ENCODE measurements around the gene PGK2.
"Not testable (repeated sequence)": the region's sequence is repeated elsewhere in the genome, so short reads cannot be mapped to it uniquely, and the experiment has no call there.

The PGK2 gene

DNA sequence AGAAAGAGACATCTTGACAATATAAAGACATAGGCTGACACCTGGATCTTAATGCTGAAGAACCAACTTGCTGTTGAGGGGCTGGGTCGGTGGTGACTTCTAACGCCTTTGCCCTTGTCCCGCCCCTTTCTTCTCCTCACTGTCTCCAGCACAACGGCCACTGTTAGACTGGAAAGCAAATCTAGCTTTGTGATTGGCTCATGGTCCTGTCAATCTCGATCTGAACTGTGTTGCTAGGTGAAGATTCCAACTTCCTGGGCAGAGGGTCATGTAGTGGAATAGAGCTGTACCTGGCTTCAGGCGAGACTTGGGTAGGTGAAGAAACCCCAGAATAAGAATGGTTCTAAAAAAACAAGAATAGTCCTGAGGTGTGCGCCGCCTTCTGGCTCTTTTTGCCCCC lies at the start of gene PGK2:
PGK2 (minus strand) TSS at position 110 of the 400 bp plus-strand sequence; CDS start at position 12, 98 bp downstream.
- no peaks in the 10 kb centered on the region for H3K9me3 ChIP-seq (ENCODE audit: control insufficient read depth, insufficient read depth, low read length)
- H3K4me1 ChIP-seq (ENCODE audit: insufficient read depth, low read length): no peaks in the 10 kb centered on the region
- no peak within 1 kb of the TSS for H3K9ac ChIP-seq (ENCODE audit: low read depth, low read length)
- no peaks in the 10 kb centered on the region for H3K36me3 ChIP-seq (ENCODE audit: insufficient read depth, low read length)

DNA sequence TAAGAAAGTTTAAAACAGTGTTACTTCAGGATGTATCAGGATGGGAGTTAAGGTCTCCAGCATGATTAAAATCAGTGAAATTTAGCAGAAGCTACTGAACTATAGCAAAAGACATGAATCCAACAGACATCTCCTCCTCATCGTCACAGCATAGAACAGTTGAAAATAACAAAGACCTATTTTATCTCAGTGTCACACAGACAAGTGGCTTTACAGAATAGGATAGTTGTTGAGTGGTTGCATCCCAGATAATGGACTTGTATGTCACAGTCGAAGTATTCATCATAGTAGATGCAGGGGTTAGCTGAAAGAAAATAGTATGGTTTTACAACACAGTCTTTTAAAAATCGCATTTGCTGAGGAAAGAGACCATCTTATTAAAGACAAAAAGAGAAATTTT lies 48.1 kb upstream of the PGK2 start:
- Histone ChIP-seq H3K4me1 (ENCODE audit: insufficient read depth, low read length) (peaks cover 12% of the 10 kb centered on the region; the same call in 1 of the 2 replicates), H3K9me3 (ENCODE audit: control insufficient read depth, insufficient read depth, low read length) (no peaks in the 10 kb centered on the region), H3K9ac (ENCODE audit: low read depth, low read length) (no peak overlapping the region), H3K36me3 (ENCODE audit: insufficient read depth, low read length) (no peaks in the 10 kb centered on the region)

DNA sequence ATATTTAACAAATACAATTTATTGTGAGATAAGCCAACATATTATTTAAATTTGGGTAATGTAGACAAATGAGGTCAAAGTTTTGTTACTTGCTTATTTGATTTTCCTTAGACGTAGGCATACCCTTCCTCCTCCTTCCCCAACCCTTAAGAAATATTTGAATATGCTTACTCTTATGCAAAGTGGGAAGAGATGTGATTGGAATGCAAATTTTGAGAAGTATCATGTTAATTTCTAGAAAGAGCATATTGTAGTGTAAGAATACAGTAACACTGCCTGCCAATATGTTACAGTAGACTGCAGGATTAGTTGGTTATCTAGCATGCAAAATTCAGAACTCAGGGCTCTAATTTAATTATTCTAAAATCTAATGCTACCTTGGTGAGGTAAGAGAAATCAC lies 46.3 kb upstream of the PGK2 start:
- Histone ChIP-seq H3K4me1 (ENCODE audit: insufficient read depth, low read length) (peaks cover 12% of the 10 kb centered on the region; the same call in 1 of the 2 replicates), H3K9ac (ENCODE audit: low read depth, low read length) (no peak overlapping the region), H3K36me3 (ENCODE audit: insufficient read depth, low read length) (no peaks in the 10 kb centered on the region), H3K9me3 (ENCODE audit: control insufficient read depth, insufficient read depth, low read length) (no peaks in the 10 kb centered on the region)

DNA sequence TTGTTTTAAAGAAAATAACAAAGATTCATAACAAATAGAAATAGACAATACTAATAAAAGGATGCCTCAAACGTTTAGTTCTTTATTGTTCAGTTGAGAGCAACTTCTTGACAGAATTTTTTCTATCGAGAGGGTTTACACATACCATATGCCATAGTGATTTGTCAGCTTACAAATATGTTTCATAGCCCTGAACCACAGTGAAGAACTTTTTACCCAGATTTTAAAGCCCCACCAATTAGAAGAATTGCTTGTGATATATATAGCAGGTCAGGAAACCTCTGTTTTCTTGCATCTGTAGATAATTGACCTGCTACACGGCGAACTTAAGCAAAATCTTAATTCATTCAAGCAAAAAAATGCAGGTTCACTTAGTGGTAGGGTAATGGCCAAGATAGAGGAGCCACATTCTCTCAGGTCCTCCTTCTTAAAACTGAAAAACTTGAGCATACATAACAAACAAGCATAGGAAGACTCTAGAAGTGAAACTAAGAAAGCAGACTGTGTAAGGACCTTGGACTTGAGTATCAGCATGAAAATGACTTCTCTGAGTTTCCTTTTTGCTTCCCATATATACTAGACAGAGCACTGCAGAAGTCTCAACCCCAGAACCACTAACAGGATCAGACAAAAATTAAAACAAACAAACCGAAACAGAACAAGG lies 39.8 kb upstream of the PGK2 start:
- Histone ChIP-seq H3K36me3 (ENCODE audit: insufficient read depth, low read length) (no peaks in the 10 kb centered on the region), H3K4me1 (ENCODE audit: insufficient read depth, low read length) (no peaks in the 10 kb centered on the region), H3K9me3 (ENCODE audit: control insufficient read depth, insufficient read depth, low read length) (no peaks in the 10 kb centered on the region), H3K9ac (ENCODE audit: low read depth, low read length) (no peak overlapping the region)

DNA sequence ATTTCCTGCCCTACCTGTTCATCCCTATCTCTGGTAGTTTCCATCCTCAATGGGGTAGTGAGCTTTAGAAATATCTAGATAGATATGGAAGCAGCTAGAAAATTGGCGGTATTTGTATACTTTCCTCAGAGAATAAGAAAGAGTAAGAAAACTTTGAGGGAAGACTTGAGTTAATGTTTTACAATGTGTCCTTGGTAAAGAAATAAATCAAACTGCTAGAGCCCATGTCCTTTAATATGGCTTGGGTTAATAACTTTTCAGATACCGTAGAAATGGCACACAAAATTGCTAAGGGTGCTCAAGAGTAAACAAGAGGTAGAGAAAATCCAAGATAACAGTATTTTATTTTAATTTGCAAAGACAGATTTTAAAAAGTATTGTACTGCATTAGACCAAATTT lies 28.1 kb upstream of the PGK2 start:
- H3K36me3 ChIP-seq (ENCODE audit: insufficient read depth, low read length): no peaks in the 10 kb centered on the region
- no peak overlapping the region for H3K9ac ChIP-seq (ENCODE audit: low read depth, low read length)
- H3K9me3 ChIP-seq (ENCODE audit: control insufficient read depth, insufficient read depth, low read length): no peaks in the 10 kb centered on the region
- no peaks in the 10 kb centered on the region for H3K4me1 ChIP-seq (ENCODE audit: insufficient read depth, low read length)

DNA sequence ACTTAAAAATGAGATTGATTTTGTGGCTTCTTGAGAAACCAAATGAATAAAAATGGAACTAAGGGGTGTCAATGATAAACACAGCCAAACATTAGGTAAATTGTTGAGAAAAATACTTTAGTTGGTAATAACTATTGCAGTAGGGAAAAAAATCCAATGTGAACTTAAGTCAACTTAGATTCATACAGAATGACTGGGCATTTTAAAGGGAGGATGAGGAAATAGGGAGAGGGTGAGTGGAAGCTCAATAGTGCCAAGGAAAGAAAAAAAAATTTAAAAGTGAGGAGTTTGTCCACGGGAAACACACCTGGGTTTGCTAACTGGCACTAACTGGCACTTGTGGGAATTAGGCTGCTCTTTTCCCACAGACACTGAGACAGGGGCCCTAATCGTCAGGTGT lies 26.2 kb upstream of the PGK2 start:
- Histone ChIP-seq H3K4me1 (ENCODE audit: insufficient read depth, low read length) (no peaks in the 10 kb centered on the region), H3K9me3 (ENCODE audit: control insufficient read depth, insufficient read depth, low read length) (no peaks in the 10 kb centered on the region), H3K9ac (ENCODE audit: low read depth, low read length) (no peak overlapping the region), H3K36me3 (ENCODE audit: insufficient read depth, low read length) (no peaks in the 10 kb centered on the region)

DNA sequence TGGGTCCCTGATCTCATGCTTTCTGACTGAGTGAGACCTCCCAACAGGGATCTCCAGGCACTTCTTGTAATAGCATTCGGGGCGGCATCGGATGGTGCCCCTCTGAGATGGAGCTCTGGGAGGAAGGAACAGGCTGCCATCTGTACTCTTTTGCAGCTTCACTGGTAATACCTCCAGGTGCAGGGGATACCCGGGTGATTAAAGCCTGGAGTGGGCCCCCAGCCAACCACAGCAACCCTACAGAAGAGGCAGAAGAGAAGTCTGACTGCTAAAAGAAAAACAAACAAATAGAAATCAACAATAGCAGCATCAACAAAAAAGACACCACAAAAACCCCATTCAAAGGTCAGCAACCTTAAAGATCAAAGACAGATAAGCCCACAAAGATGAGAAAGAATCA lies 19.1 kb upstream of the PGK2 start:
- H3K9me3 ChIP-seq (ENCODE audit: control insufficient read depth, insufficient read depth, low read length): no peaks in the 10 kb centered on the region
- no peaks in the 10 kb centered on the region for H3K36me3 ChIP-seq (ENCODE audit: insufficient read depth, low read length)
- no peaks in the 10 kb centered on the region for H3K4me1 ChIP-seq (ENCODE audit: insufficient read depth, low read length)
- H3K9ac ChIP-seq (ENCODE audit: low read depth, low read length): no peak overlapping the region

DNA sequence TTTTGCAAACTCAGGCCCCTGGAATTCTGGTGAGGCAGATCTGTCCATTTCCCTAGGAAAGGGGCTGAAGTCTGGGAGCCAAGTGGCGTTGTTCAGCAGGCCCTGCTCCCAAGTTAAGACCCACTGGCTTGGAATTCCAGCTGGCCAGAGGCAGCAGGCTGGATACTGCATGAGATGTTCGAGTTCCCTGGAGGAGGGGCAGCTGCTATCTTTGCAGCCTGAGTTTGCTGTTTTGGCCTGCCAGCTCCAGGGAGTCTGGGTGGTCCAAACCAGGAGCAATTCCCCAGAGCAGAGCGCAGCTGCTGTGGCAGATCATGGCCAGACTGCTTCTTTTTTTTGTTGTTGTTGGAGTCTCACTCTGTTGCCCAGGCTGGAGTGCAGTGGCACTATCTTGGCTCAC lies 18.2 kb upstream of the PGK2 start:
- no peaks in the 10 kb centered on the region for H3K4me1 ChIP-seq (ENCODE audit: insufficient read depth, low read length)
- H3K9ac ChIP-seq (ENCODE audit: low read depth, low read length): no peak overlapping the region
- no peaks in the 10 kb centered on the region for H3K36me3 ChIP-seq (ENCODE audit: insufficient read depth, low read length)
- H3K9me3 ChIP-seq (ENCODE audit: control insufficient read depth, insufficient read depth, low read length): no peaks in the 10 kb centered on the region

DNA sequence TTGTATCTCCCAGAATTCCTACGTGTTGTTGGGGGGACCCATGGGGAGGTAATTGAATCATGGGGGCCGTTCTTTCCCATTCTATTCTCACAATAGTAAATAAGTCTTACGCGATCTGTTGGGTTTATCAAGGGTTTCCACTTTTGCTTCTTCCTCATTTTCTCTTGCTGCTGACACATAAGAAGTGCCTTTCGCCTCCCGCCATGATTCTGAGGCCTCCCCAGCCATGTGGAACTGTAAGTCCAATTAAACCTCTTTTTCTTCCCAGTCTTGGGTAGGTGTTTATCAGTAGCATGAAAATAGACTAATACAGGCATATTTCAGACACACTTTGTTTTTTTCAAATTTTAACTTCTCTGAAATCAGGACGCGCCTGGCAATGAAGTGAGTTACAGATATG lies 14.4 kb upstream of the PGK2 start:
- no peaks in the 10 kb centered on the region for H3K4me1 ChIP-seq (ENCODE audit: insufficient read depth, low read length)
- H3K9ac ChIP-seq (ENCODE audit: low read depth, low read length): no peak overlapping the region
- H3K9me3 ChIP-seq (ENCODE audit: control insufficient read depth, insufficient read depth, low read length): no peaks in the 10 kb centered on the region
- no peaks in the 10 kb centered on the region for H3K36me3 ChIP-seq (ENCODE audit: insufficient read depth, low read length)

DNA sequence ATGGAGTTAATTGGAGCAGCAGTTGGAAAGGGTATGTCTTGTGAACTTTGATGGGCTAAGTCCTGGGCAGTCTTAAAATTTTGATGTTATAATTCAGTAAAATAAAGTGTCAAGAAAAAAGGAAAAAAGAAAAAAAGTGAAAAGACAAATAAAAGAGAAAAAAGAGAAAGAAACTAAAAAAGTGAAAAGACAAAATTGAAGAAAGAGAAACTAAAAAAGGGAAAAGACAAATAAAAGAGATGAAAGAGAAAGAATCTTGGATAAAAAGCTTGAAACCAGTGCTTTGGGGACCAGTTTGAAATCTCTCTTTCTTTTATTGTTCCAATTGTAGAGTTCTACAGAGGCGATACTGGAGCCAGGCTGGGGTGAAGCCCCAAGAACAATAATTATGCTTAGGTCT lies 12.0 kb upstream of the PGK2 start:
- no peak overlapping the region for H3K9ac ChIP-seq (ENCODE audit: low read depth, low read length)
- H3K36me3 ChIP-seq (ENCODE audit: insufficient read depth, low read length): no peaks in the 10 kb centered on the region
- H3K4me1 ChIP-seq (ENCODE audit: insufficient read depth, low read length): no peaks in the 10 kb centered on the region
- no peaks in the 10 kb centered on the region for H3K9me3 ChIP-seq (ENCODE audit: control insufficient read depth, insufficient read depth, low read length)

DNA sequence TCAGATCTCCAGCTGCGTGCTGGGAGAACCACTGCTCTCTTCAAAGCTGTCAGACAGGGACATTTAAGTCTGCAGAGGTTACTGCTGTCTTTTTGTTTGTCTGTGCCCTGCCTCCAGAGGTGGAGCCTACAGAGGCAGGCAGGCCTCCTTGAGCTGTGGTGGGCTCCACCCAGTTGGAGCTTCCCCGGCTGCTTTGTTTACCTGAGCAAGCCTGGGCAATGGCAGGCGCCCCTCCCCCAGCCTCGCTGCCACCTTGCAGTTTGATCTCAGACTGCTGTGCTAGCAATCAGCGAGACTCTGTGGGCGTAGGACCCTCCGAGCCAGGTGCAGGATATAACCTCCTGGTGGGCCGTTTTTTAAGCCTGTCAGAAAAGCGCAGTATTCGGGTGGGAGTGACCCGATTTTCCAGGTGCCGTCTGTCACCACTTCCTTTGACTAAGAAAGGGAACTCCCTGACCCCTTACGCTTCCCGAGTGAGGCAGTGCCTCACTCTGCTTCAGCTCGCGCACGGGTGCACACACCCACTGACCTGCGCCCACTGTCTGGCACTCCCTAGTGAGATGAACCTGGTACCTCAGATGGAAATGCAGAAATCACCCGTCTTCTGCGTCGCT lies 9.9 kb upstream of the PGK2 start:
- not testable (repeated sequence) for H3K36me3 ChIP-seq (ENCODE audit: insufficient read depth, low read length); H3K4me1 ChIP-seq (ENCODE audit: insufficient read depth, low read length); H3K9me3 ChIP-seq (ENCODE audit: control insufficient read depth, insufficient read depth, low read length)
- H3K9ac ChIP-seq (ENCODE audit: low read depth, low read length): peak overlapping the region; percentile 82

DNA sequence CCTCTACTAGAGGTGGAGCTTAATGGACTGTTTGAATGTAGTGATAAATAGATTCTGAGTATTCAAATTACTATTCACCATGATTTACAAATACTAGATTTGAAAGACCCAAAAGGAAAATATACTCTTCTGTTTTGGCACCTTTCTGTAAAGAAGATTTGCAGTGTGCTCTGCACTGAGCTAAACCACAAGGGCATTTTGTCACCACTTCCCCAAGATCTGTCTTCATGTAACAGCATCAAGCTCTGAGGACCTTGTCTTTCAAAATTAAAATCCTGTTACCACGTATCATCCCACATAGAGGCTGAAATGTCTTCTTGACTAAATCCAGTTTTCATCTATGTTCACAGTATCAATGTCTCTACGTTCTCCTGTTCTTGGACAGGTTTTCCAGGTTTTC lies 3.3 kb upstream of the PGK2 start:
- H3K36me3 ChIP-seq (ENCODE audit: insufficient read depth, low read length): no peaks in the 10 kb centered on the region
- H3K9me3 ChIP-seq (ENCODE audit: control insufficient read depth, insufficient read depth, low read length): no peaks in the 10 kb centered on the region
- H3K9ac ChIP-seq (ENCODE audit: low read depth, low read length): no peak overlapping the region
- H3K4me1 ChIP-seq (ENCODE audit: insufficient read depth, low read length): no peaks in the 10 kb centered on the region

DNA sequence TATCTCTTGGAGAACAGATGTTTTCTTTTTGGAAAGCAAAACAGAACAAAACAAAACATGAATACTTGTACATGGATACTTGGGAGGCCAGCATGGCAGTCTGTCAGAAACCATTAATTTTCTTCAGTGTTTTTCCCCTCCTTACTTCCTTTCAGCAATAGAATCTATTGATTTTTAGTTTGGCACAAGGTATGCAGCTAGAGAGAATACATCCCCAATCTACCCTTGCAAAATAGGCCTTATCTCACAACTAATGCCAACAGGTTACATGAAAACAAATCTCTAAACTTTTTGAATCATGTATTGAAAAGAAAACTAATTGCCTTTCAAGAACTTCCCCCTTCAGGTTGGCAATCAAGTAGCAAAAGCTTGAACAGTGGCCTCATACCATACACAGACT lies 2.8 kb downstream of the PGK2 start:
- H3K36me3 ChIP-seq (ENCODE audit: insufficient read depth, low read length): no peaks in the 10 kb centered on the region
- no peak overlapping the region for H3K9ac ChIP-seq (ENCODE audit: low read depth, low read length)
- H3K9me3 ChIP-seq (ENCODE audit: control insufficient read depth, insufficient read depth, low read length): no peaks in the 10 kb centered on the region
- no peaks in the 10 kb centered on the region for H3K4me1 ChIP-seq (ENCODE audit: insufficient read depth, low read length)

DNA sequence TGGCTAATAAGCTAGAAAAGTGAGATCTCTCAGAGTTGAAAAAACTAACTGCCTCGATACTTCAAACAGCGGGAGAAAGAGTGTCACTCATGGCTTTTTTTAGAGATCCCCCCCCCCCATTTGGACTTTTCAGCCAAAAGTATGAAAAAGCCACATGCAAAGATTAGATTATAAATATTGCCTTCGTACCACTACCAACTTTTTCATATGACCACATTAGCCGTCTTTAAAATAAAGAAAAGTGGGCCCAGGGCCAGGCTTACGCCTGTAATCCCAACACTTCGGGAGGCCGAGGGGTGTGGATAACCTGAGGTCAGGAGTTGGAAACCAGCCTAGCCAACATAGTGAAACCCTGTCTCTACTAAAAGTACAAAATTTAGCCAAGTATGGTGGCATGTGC lies 4.4 kb downstream of the PGK2 start:
- no peak overlapping the region for H3K9ac ChIP-seq (ENCODE audit: low read depth, low read length)
- H3K36me3 ChIP-seq (ENCODE audit: insufficient read depth, low read length): no peaks in the 10 kb centered on the region

DNA sequence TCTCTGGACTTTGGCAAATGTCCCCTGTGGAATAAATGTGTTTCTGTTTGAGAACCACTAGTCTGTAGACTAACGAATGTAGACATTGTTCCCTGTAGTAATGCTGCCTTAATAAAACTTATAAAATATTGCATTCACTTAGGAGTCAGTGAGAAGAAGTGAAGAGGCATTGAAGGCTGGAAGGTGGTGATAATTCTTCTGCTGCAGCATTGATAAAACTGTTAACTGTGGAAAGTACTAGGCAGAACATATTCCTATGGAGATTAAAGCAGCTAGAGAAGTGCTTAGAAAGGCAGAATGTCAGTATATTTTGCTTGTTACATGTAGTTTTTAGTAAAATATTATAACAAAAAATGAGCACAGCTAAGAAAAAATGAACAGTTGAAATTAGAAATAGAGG lies 4.8 kb downstream of the PGK2 start:
- H3K36me3 ChIP-seq (ENCODE audit: insufficient read depth, low read length): no peaks in the 10 kb centered on the region
- no peaks in the 10 kb centered on the region for H3K9me3 ChIP-seq (ENCODE audit: control insufficient read depth, insufficient read depth, low read length)
- no peaks in the 10 kb centered on the region for H3K4me1 ChIP-seq (ENCODE audit: insufficient read depth, low read length)
- H3K9ac ChIP-seq (ENCODE audit: low read depth, low read length): no peak overlapping the region

More for the DNA sequence above, 4.4 kb downstream of the PGK2 start:
- H3K9me3 ChIP-seq (ENCODE audit: control insufficient read depth, insufficient read depth, low read length): no peaks in the 10 kb centered on the region
- H3K4me1 ChIP-seq (ENCODE audit: insufficient read depth, low read length): no peaks in the 10 kb centered on the region

Measured in ES-I3 (cell line).